GM18517 (cell line): ENCODE data around the gene KCTD5.
A peak's percentile ranks its signal among the peaks of the same experiment; 100 is the strongest.
"Not testable (repeated sequence)": the region's sequence is repeated elsewhere in the genome, so short reads cannot be mapped to it uniquely, and the experiment has no call there.

ENCODE experiments used
- ATAC-seq: cut with Tn5 transposase; IDR thresholded peaks from one replicate; pipeline ENCODE4 v1.9.1; 2021; ENCODE audit warnings: mild to moderate bottlenecking, moderate library complexity; ENCODE audit not compliant: unreplicated experiment

Gene KCTD5

GRCh38 chr16:2671741-2672140 is 10.6 kb upstream of the KCTD5 start:
- ATAC-seq = no peak

- ATAC-seq = peak; percentile 68
Observed at GRCh38 chr16:2673066-2673999, 9.0 kb upstream of the KCTD5 start.

DNA sequence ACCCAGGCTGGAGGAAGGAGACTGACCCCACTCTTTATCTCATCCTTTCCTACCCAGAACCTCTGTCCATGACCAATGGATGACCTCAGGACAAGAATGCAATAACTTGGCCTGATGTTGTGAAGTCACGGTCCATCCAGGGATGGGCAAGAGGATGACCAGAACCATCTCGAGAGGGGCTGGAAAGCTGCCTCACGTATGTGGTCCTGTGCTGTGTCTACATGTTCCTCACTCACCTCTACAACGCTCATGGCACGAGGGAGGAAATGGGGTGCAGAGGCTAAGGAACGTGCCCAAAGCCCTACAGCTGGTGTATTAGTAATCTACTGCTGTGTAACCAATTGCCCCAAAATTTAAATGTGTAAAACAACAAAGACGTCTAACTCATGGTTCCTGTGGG is 7.3 kb upstream of the KCTD5 start:
- ATAC-seq = no peak

DNA sequence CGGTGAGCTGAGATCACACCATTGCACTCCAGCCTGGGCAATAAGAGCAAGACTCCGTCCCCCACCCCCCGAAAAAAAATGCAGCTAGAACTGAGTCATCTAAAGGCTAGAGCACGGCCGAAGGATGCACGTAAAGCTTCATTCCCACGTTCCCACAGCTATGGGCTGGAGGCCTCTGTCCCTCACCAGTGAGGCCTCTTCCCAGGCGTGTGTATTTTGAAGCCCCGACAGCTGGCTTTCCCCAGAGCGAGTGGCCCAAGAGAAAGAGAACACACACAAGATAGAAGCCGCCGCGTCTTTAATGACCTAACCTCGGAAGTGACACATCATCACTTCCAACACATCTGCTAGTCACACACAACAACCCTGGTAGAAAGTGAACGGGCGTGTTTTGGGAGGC is 6.6 kb upstream of the KCTD5 start:
- no peak for ATAC-seq

DNA sequence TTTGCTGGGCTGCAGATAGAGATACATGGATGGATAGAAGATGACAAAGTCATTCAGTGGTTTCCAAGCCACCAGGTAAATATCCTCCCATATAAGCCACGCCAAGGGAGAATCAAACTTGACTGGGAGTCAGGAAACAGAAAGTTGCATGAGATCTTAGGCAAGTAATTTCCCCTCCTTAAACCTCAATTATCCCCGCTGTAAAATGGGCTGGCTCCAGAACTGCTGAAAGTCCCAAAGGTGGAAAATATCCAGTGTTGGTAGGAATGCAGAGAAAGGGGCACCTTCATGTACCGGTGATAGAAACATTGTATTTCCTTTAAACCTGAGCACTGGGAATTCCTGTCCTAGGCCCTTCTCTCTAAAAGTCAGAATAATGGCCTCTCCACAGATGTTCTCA is 5.4 kb upstream of the KCTD5 start:
- ATAC-seq = not testable (repeated sequence)

DNA sequence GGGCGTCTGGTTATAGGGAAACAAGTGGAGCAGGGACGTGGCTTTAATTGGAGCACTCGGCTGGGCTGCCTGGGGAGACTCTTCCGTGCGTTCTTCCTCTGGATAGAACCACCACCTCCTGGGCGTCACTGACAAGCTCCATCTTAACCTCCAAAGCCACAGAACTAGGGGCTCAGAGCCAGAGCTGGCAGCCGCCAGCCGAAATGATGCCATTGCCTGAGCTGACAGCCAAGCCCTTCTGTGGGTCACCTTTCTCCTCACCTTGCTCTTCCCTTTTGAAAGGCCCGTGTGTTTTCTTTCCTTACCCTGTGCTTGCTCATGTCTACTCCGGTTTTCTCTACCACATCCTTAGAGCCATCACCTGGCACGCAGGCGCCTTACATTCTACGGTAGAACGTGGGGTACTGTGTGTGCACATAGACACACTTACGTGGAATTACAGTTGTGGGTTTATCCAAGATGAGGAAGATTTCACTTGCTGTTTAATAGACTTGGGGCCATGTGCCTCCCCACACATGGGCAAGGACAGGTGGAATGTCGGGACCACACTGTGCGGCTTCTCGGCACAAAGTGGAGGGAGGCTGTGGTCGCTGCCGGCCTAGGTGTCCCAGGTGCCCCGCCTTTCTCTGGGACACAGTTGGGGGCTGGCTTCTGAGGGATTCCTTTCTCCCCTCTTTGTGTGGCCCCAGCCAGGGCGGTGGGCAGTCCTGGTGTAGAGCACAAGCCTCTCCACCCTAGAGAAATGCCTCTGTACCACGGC is 3.9 kb upstream of the KCTD5 start:
- ATAC-seq = not testable (repeated sequence)

GRCh38 chr16:2679902-2680301 is 2.4 kb upstream of the KCTD5 start:
- not testable (repeated sequence) for ATAC-seq

GRCh38 chr16:2680360-2680759 is 2.0 kb upstream of the KCTD5 start:
- not testable (repeated sequence) for ATAC-seq

DNA sequence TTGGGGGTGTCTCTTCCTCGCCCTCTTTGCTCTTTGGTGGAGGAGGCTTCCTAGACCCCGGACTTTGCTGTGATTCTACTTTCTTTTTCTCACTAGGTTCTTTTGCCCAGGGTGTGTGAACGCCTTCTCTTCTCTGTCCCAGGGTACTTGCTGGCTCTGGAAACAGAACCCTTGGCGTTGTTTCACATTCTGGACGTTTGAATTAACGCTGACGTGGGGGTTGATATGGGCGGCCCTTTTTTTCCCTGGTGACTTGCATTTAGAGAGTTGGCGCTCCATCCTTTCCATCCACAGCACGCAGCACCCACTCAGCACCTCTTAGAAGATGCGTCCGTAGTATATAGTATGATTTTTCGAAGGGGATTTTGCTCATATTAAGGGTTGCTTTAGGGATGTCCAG is 718 bp downstream of the KCTD5 start:
- ATAC-seq = not testable (repeated sequence)

- not testable (repeated sequence) for ATAC-seq
Observed at GRCh38 chr16:2686075-2686474, 3.8 kb downstream of the KCTD5 start.

DNA sequence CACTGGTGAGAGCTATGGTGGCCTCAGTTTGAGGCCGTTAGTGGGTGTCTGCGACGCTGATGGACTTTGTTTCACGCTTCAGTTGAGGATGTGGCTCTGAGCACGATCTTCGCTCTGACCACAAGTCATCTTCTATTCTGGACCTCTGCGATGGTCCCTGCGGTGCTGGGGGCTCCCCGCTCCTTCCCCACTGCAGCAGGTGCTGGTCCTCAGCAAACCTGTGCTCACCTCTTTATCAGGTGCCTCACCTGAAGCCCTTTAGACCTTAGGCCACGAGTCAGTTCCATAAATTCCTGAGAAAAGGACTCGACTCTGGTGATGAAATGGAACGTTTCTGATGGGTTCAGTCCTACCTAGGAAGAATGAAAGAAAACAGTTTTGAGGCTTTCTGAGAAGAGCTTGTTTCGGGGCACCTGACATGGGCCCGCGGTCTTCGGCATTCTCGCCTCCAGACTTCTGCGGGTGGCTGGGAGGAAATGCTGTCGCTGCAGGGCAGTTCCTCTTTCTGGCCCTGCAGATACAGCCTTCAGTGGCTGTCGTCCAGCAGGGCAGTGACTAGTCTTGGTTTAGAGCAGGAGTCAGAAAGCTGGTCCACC is 4.7 kb downstream of the KCTD5 start:
- no peak for ATAC-seq

DNA sequence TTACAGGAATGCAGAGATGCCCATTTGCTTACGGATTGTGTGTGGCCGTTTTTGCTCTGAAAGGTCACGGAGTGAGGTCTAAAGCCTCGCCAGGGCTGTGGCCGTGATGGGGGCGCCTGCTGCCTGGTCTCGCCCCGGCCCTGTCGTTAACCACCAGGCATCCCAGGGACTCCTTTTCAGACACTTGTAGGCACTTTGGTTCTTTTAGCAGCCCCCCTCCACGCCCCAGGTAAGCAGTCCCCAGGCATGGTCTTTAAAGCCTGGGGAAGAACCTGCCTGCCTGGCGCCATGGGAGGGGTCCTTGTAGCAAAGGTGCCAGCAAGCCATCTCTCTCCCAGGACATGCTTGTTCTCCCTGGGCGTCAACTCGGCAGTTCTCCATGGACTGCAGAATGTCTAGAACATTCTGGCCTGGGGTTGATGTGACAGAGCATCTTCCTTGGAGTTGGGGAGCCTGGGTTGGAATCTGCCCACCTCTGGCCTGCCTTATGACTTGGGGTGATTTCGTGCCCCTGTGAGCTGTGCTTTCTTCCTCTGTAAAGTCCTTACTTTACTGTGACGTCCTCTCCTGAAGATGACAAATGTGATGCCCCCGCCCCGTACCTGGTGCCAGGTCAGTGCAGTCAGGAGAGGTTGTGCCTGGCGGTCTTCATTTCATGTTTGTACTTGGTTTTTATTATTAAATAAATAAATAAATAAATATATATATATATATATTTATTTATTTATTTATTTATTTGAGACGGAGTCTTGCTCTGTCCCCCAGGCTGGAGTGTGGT is 5.4 kb downstream of the KCTD5 start:
- no peak for ATAC-seq

- not testable (repeated sequence) for ATAC-seq
Observed at GRCh38 chr16:2689422-2689821, 7.1 kb downstream of the KCTD5 start.

DNA sequence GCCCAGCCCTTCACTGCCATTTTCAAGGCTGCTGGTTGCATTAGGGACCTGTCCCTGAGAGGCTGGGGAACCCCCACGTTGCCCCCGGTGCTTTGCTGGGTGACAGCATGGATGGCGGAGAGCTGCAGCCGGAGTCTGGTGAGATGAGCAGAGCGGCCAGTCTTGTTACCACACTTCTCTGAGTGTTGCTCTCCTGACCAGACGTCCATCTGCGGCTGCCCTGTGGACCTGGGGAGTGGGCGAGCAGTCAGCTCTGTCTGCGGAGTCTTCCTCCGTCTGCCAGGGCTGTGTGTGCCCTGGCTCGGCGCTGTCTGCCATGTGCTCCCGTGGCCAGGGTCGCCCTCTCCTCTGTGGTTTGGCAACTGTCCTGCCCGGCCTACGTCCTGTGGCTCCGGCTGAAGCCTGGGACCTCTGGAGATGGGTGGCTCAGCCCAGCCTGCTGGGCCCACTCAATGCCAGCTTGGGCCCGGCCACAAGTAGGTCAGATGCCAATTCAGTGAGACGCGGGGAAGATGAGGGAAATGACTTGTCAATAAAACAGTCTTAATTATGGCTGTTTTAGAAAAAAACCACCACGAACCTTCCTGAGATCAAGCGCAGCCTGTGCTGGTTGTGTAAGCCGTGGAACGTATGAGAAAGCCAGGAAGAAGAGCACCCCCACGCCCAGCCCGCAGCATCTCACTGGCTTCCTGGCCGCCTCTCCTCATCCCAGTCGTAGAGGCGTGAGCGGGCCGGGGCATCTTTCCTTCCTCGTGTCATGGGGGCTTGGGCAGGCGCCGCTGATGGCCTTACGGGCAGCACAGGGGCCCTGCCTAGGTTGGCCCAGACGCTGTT is 7.9 kb downstream of the KCTD5 start:
- no peak for ATAC-seq

- ATAC-seq = no peak
Observed at GRCh38 chr16:2690852-2691251, 8.5 kb downstream of the KCTD5 start.

DNA sequence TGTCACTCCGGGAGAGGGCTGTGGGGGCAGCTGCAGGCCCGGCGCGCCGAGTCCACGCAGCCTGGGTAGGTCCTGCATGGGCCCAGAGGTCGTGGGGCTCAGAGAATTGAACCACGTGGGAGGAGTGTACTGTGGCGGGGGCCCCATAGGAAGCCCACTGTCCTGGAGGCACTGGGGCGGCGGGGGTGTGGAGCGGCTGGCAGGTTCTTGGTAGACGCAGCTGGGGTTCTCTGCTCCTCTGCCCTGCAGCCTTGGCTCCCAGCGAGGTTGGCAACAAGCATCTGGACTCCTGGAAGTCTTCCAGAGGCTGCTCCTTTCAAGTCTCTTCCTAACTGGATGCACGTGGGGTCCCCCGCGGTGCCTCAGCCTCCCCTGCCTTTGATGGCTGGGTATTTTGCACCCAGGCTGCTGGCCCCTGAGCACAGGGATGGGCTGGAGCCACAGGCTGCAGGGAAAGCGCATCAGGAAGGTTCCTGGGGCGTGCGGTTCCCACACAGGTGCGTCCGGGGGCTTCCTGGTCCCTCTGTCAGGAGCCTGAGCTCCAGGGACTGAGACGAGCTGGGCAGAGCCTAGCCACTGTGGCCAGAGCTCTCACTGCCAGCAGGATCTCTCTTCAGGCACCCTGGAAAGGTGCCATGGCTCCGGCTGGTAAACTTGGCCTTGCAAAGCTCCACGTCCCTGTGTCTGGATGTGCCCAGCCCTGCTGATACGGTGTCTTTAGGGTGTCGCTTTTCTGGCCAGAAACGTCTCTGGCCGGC is 9.3 kb downstream of the KCTD5 start:
- ATAC-seq = no peak

- ATAC-seq = no peak
Observed at GRCh38 chr16:2692251-2692947, 10.1 kb downstream of the KCTD5 start.

DNA sequence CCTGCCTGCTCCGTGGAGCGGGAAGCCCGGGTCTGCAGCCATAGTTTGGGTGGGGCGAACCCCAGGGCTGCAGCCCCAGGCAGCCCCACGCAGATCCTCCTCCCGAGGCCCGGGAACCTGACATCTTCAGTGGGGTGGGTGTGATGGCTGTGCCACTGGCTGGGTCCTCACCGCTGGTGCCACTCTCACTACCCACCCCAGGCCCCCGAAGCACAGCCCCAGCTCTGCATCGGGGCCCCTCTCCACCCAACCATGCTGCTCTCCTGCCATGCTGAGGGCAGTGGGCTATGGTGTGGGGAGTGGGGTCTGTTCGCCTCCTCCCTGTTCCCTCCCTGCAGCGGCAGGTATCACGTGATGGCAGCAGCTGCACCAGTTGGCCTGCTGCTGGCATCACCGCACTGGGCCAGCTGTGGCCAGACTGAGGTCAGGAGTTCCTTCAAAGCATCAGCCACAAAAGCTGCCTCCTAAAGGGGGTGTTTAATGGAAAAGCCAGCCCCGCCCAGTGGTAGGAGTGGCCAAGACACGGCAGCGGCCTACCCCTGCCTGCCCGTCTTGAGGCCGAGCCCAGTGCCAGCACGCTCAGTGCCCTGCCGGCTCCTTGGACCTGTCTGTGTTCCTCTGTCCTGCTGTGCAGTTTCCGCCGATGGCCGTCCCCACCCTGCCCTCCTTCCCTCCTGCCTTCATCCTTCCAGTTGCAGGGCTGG is 10.8 kb downstream of the KCTD5 start:
- no peak for ATAC-seq
